A549 (cell line): Measurements from ENCODE around the gene GTF2F1. TPM values are rescaled to one million over a fixed set of nuclear protein-coding genes. Genes with fewer than 3 reads are reported as not detected.

Experiments
- ATAC-seq, 2 experiments: fragments of 200-7000 bp in 1 of 2; fragments of >200 bp in 1 of 2; cut with Nextera tagmentation in 1 of 2; cut with Tn5 transposase in 1 of 2; 3 replicates each; pipeline versions ENCODE4 v1.8.0 to v1.9.1; 2018 to 2020; ENCODE audit warnings: mild to moderate bottlenecking in 1 of 2, moderate library complexity in 1 of 2
- CTCF ChIA-PET: fragments of 300-600 bp; sonication (Branson Sonifier 250); formaldehyde crosslinking; extraction: SDS; loops from one replicate; lab custom pipeline; 2021; ENCODE audit warnings: antibody characterized with exemption, inconsistent platforms; lab: Yijun Ruan, JAX
- POLR2A ChIA-PET: fragments of 350-600 bp; formaldehyde crosslinking; extraction: SDS; loops from one replicate; lab custom pipeline; 2021; ENCODE audit warnings: antibody characterized with exemption, inconsistent platforms; lab: Yijun Ruan, JAX
- DNase-seq, 2 experiments: peaks; one replicate each; pipeline versions ENCODE4 v3.0.0 to v3.0.0-alpha.2; 2011 to 2016; ENCODE audit warnings: low read depth in 1 of 2, low spot score in 1 of 2
- FAIRE-seq: peaks from 2 replicates; lab custom pipeline; 2011; peaks lifted over from hg19 to GRCh38; lab: Jason Lieb, UNC
- H3K27ac ChIP-seq, 2 experiments: fragments of >200 bp; sonication (Bioruptor Twin); formaldehyde crosslinking; 3 replicates each; pipeline ENCODE4 v1.5.1; 2016 to 2017
- H3K4me1 ChIP-seq: fragments of >200 bp; sonication (Bioruptor Twin); formaldehyde crosslinking; 3 replicates; pipeline ENCODE4 v1.6.1; 2016
- H3K4me2 ChIP-seq: fragments of >200 bp; sonication (Bioruptor Twin); formaldehyde crosslinking; 3 replicates; pipeline ENCODE4 v1.6.1; 2016
- H3K4me3 ChIP-seq: fragments of >200 bp; sonication (Bioruptor Twin); formaldehyde crosslinking; 3 replicates; pipeline ENCODE4 v1.5.1; 2016
- H3K9me3 ChIP-seq: fragments of >200 bp; sonication (Bioruptor Twin); formaldehyde crosslinking; 3 replicates; pipeline ENCODE4 v1.6.1; 2016
- CBX2 ChIP-seq: fragments of 200-600 bp; sonication (generic); IDR thresholded peaks from 2 replicates; pipeline ENCODE4 v1.6.1; 2016; ENCODE audit warnings: low read depth, mild to moderate bottlenecking, borderline replicate concordance
- CHD4 ChIP-seq: fragments of 200-600 bp; sonication (generic); IDR thresholded peaks from 2 replicates; pipeline ENCODE4 v1.6.1; 2016; ENCODE audit warnings: antibody characterized with exemption, mild to moderate bottlenecking, borderline replicate concordance
- ELK1 ChIP-seq: fragments of 150-350 bp; IDR thresholded peaks from 2 replicates; pipeline ENCODE4 v1.6.1; 2014; ENCODE audit warnings: low read depth, mild to moderate bottlenecking, low read length
- ESRRA ChIP-seq: fragments of 150-350 bp; IDR thresholded peaks from 2 replicates; pipeline ENCODE4 v1.6.1; 2014; ENCODE audit warnings: mild to moderate bottlenecking, low read length, borderline replicate concordance
- FOSL2 ChIP-seq, 2 experiments: fragments of 450-650 bp in 1 of 2; fragments of >200 bp in 1 of 2; sonication (Bioruptor Twin) in 1 of 2; formaldehyde crosslinking; IDR thresholded peaks; 2 replicates each; pipeline versions ENCODE4 v1.5.0 to v1.6.1; 2016 to 2020; ENCODE audit warnings: mild to moderate bottlenecking in 1 of 2, moderate library complexity in 1 of 2
- HES2 ChIP-seq: fragments of >200 bp; sonication (Bioruptor Twin); formaldehyde crosslinking; IDR thresholded peaks from 2 replicates; pipeline ENCODE4 v1.6.1; 2016
- HMGXB4 ChIP-seq: fragments of 250-450 bp; sonication (Bioruptor Pico); IDR thresholded peaks from 2 replicates; pipeline ENCODE4 v1.5.0; 2021; ENCODE audit warnings: mild to moderate bottlenecking, moderate library complexity, borderline replicate concordance
- MAX ChIP-seq: IDR thresholded peaks from 2 replicates; pipeline ENCODE4 v1.6.1; 2012
- PBX3 ChIP-seq: IDR thresholded peaks from 2 replicates; pipeline ENCODE4 v1.6.1; 2012
- POLR2A ChIP-seq: IDR thresholded peaks from 2 replicates; pipeline ENCODE4 v1.6.1; 2012; ENCODE audit warnings: mild to moderate bottlenecking, low read length
- RFX5 ChIP-seq: fragments of 450-650 bp; IDR thresholded peaks from 2 replicates; pipeline ENCODE4 v1.7.1; 2014; ENCODE audit warnings: antibody characterized with exemption, mild to moderate bottlenecking, moderate library complexity
- TFCP2L1 ChIP-seq: fragments of 250-450 bp; sonication (Bioruptor Pico); IDR thresholded peaks from 2 replicates; pipeline ENCODE4 v1.5.0; 2021; ENCODE audit warnings: mild to moderate bottlenecking
- TP53 ChIP-seq: fragments of 250-450 bp; sonication (Bioruptor Pico); IDR thresholded peaks from 2 replicates; pipeline ENCODE4 v1.5.0; 2021; ENCODE audit warnings: mild to moderate bottlenecking, moderate library complexity
- ZFP36 ChIP-seq: fragments of 450-650 bp; IDR thresholded peaks from 2 replicates; pipeline ENCODE4 v1.6.1; 2014; ENCODE audit warnings: borderline replicate concordance; ENCODE audit not compliant: partially characterized antibody
- ZNF302 ChIP-seq: fragments of 250-450 bp; sonication (Bioruptor Pico); IDR thresholded peaks from 2 replicates; pipeline ENCODE4 v1.9.0; 2021; ENCODE audit warnings: inconsistent platforms, mild to moderate bottlenecking, moderate library complexity
- WGBS: methylation state at CpG from one replicate; pipeline ENCODE4 v1.1.6; 2017; ENCODE audit errors: missing lambda C conversion rate; 5-methylcytosine and 5-hydroxymethylcytosine counted together
- polyA plus RNA-seq, 4 experiments: library from polyadenylated mRNA; depleted of rRNA in 3 of 4; stranded (reverse); fragments of >200 nt; fragmentation: RNase III in 1 of 4; extraction: RNeasy Plus Mini Kit Qiagen cat#74134 plus additional on column Dnase treatment in 1 of 4; gene quantifications; 2 replicates in 3 of 4; 3 replicates in 1 of 4; pipeline ENCODE4 v1.2.3, GENCODE V29; 2011 to 2017

The GTF2F1 gene
- polyA plus RNA-seq, 2 of the 4 experiments (the other 2 are of a cell fraction): 39.0 to 75.3 TPM

- 93% methylated on average over 18 of the region's 29 CpGs for WGBS
- Histone ChIP-seq H3K4me3 (no peak overlapping the region), H3K4me2 (no peak overlapping the region), H3K4me1 (peaks cover under 1% of the 10 kb centered on the region; the same call in 1 of the 3 replicates), H3K27ac (no peak overlapping the region), H3K9me3 (no peaks in the 10 kb centered on the region)
- ChIA-PET CTCF (interaction anchor here (0.7 to 1.3 kb wide), 4 partner anchors 13 to 582 kb away, joined by 3 to 4 read pairs (median 3); partner anchors contain the start of gene SLC25A41), POLR2A (no interaction called here)
- no peak for TF ChIP-seq ZNF302 (CRISPR knock-in tag)
- FAIRE-seq (no peak), ATAC-seq (no peak), DNase-seq (no peak)
Measured at GRCh38 chr19:6416658-6417405, 23.9 kb upstream of the GTF2F1 start.

GRCh38 chr19:6415591-6416190, 22.7 kb upstream of the GTF2F1 start:
- no peak for DNase-seq
- WGBS: 95% methylated on average over 12 of the region's 32 CpGs

More at GRCh38 chr19:6415591-6416190, 22.7 kb upstream of the GTF2F1 start:
- H3K4me3 ChIP-seq: no peak overlapping the region
- no peak for FAIRE-seq
- no peak overlapping the region for H3K4me2 ChIP-seq
- H3K4me1 ChIP-seq: no peaks in the 10 kb centered on the region
- TF ChIP-seq POLR2A: no peak
- no peak for TF ChIP-seq ELK1
- no peak for TF ChIP-seq HES2
- no peak for TF ChIP-seq HMGXB4
- TF ChIP-seq RFX5: no peak
- no peak for TF ChIP-seq CHD4
- no peak for TF ChIP-seq ESRRA
- TF ChIP-seq FOSL2 (IDR thresholded peaks at IDR 0.05): no peak
- TF ChIP-seq FOSL2 (CRISPR knock-in tag; IDR thresholded peaks at IDR 0.05): no peak
- TF ChIP-seq TP53 (CRISPR knock-in tag): no peak
- no peak for TF ChIP-seq ZFP36
- TF ChIP-seq CBX2: no peak
- TF ChIP-seq PBX3: no peak
- no peak for TF ChIP-seq MAX
- TF ChIP-seq TFCP2L1 (CRISPR knock-in tag): no peak
- no peak for ATAC-seq
- ChIA-PET CTCF (interaction anchor here (1.2 kb wide), 1 partner anchor 197 kb away, joined by 3 read pairs; no protein-coding TSS in a partner anchor), POLR2A (no interaction called here)
- H3K27ac ChIP-seq: no peak overlapping the region
- no peaks in the 10 kb centered on the region for H3K9me3 ChIP-seq
